Gastrocnemius medialis (tissue), 4 donors: ENCODE results near the gene TMEM63C.

ENCODE experiments used
- CTCF ChIP-seq, 5 experiments: fragments of 450-650 bp in 3 of 5; fragments of 200-600 bp in 2 of 5; sonication (generic) in 2 of 5; IDR thresholded peaks in 4 of 5; conservative IDR thresholded peaks in 1 of 5; 1 replicate in 4 of 5; 2 replicates in 1 of 5; pipeline ENCODE4 v1.5.1; 2016 to 2019; ENCODE audit warnings: antibody characterized with exemption in 5 of 5, mild to moderate bottlenecking in 3 of 5, moderate library complexity in 3 of 5
- POLR2A ChIP-seq, 2 donors: fragments of 450-650 bp; IDR thresholded peaks; one replicate each; pipeline ENCODE4 v1.6.1; 2017; ENCODE audit warnings: antibody characterized with exemption in 2 of 2, mild to moderate bottlenecking in 2 of 2, moderate library complexity in 2 of 2

- TF ChIP-seq CTCF (IDR thresholded peaks at IDR 0.05 in 4 of 5, conservative IDR thresholded peaks at IDR 0.05 in 1 of 5) (no peak), POLR2A (IDR thresholded peaks at IDR 0.05) (no peak)
Observed at GRCh38 chr14:77245820-77246219, 64.2 kb downstream of the TMEM63C start.
